ENCODE measurements around the gene GALNT11. TPM values are rescaled to one million over a fixed set of nuclear protein-coding genes. Genes with fewer than 3 reads are reported as not detected.
"Not testable (repeated sequence)": the region's sequence is repeated elsewhere in the genome, so short reads cannot be mapped to it uniquely, and the experiment has no call there.

Gene GALNT11
- total RNA-seq, 1 donor from 2014 or later, result 40.5 TPM

- DNase-seq (no peak), ATAC-seq (no peak)
- Histone ChIP-seq H3K27ac (no peak overlapping the region), H3K36me3 (no peaks in the 10 kb centered on the region), H3K9me3 (no peaks in the 10 kb centered on the region), H3K27me3 (no peaks in the 10 kb centered on the region), H3K4me3 (no peak overlapping the region), H3K4me1 (peaks cover 4% of the 10 kb centered on the region)
- intact Hi-C loops (cut with DNase I), result no loop called here
- TF ChIP-seq CTCF (IDR thresholded peaks at IDR 0.05), result no peak
Measured at GRCh38 chr7:152078025-152078424, 52.6 kb downstream of the GALNT11 start.

- no peak for DNase-seq
- intact Hi-C loops (cut with DNase I), result no loop called here
- TF ChIP-seq CTCF (IDR thresholded peaks at IDR 0.05), result no peak
- Histone ChIP-seq H3K27me3 (no peaks in the 10 kb centered on the region), H3K9me3 (no peaks in the 10 kb centered on the region), H3K36me3 (no peaks in the 10 kb centered on the region), H3K4me1 (peaks cover 4% of the 10 kb centered on the region), H3K27ac (no peak overlapping the region), H3K4me3 (no peak overlapping the region)
- no peak for ATAC-seq
Measured at GRCh38 chr7:152078786-152079185, 53.3 kb downstream of the GALNT11 start.

GRCh38 chr7:152081088-152081487, 55.6 kb downstream of the GALNT11 start:
- H3K4me3 ChIP-seq, result no peak overlapping the region
- H3K4me1 ChIP-seq, result peaks cover 4% of the 10 kb centered on the region
- DNase-seq, result no peak
- no peaks in the 10 kb centered on the region for H3K9me3 ChIP-seq
- no peaks in the 10 kb centered on the region for H3K36me3 ChIP-seq
- no peak for TF ChIP-seq CTCF (IDR thresholded peaks at IDR 0.05)
- H3K27ac ChIP-seq, result no peak overlapping the region
- intact Hi-C loops (cut with DNase I), result no loop called here
- no peak for ATAC-seq
- H3K27me3 ChIP-seq, result no peaks in the 10 kb centered on the region

GRCh38 chr7:152082073-152082721, 56.7 kb downstream of the GALNT11 start:
- H3K9me3 ChIP-seq; ATAC-seq; DNase-seq; H3K4me1 ChIP-seq; H3K27me3 ChIP-seq; H3K27ac ChIP-seq; H3K36me3 ChIP-seq; intact Hi-C loops (cut with DNase I); H3K4me3 ChIP-seq: not testable (repeated sequence)

- H3K4me3 ChIP-seq, result no peak overlapping the region
- H3K36me3 ChIP-seq, result no peaks in the 10 kb centered on the region
- H3K27ac ChIP-seq, result no peak overlapping the region
- no peak for TF ChIP-seq CTCF (IDR thresholded peaks at IDR 0.05)
- H3K9me3 ChIP-seq, result peaks cover 5% of the 10 kb centered on the region
- DNase-seq (no peak), ATAC-seq (no peak)
- H3K27me3 ChIP-seq, result no peaks in the 10 kb centered on the region
- intact Hi-C loops (cut with DNase I), result no loop called here
- no peaks in the 10 kb centered on the region for H3K4me1 ChIP-seq
Measured at GRCh38 chr7:152085131-152085530, 59.7 kb downstream of the GALNT11 start.

- peaks cover 5% of the 10 kb centered on the region for H3K9me3 ChIP-seq
- no peak overlapping the region for H3K27ac ChIP-seq
- H3K4me1 ChIP-seq, result no peaks in the 10 kb centered on the region
- DNase-seq, result no peak
- no peaks in the 10 kb centered on the region for H3K36me3 ChIP-seq
- no peaks in the 10 kb centered on the region for H3K27me3 ChIP-seq
- TF ChIP-seq CTCF (IDR thresholded peaks at IDR 0.05), result no peak
- intact Hi-C loops (cut with DNase I), result no loop called here
- H3K4me3 ChIP-seq, result no peak overlapping the region
- ATAC-seq, result no peak
Measured at GRCh38 chr7:152086513-152086912, 61.0 kb downstream of the GALNT11 start.

All from upper lobe of right lung (tissue), 1 donor.